Epithelial cell of proximal tubule (primary cell): ENCODE measurements around the gene ACOXL. TPM values are rescaled to one million over a fixed set of nuclear protein-coding genes. Genes with fewer than 3 reads are reported as not detected.

Experiments
- DNase-seq: peaks from one replicate; pipeline ENCODE4 v3.0.0-alpha.2; 2011; ENCODE audit warnings: low read depth
- H3K4me3 ChIP-seq: 2 replicates; pipeline ENCODE4 v1.5.1; 2011; ENCODE audit warnings: low read depth, mild to moderate bottlenecking, low read length
- CTCF ChIP-seq: conservative IDR thresholded peaks from 2 replicates; pipeline ENCODE4 v1.5.1; 2012; ENCODE audit warnings: low read depth, mild to moderate bottlenecking, low read length
- total RNA-seq: library from RNA; depleted of rRNA; stranded (reverse); fragments of >200 nt; gene quantifications from 2 replicates; pipeline ENCODE4 v1.2.3, GENCODE V29; 2015

ACOXL gene
- total RNA-seq, 1 donor from 2014 or later = 0.06 TPM

- no peak overlapping the region for H3K4me3 ChIP-seq
- DNase-seq = no peak
- TF ChIP-seq CTCF = no peak
Observed at GRCh38 chr2:110740747-110741349, 8.5 kb downstream of the ACOXL start.

GRCh38 chr2:110741491-110741980, 9.2 kb downstream of the ACOXL start:
- DNase-seq = no peak
- no peak for TF ChIP-seq CTCF
- H3K4me3 ChIP-seq = no peak overlapping the region

- no peak for TF ChIP-seq CTCF
- H3K4me3 ChIP-seq = no peak overlapping the region
- no peak for DNase-seq
Observed at GRCh38 chr2:110742412-110742811, 10.0 kb downstream of the ACOXL start.

- no peak for DNase-seq
- H3K4me3 ChIP-seq = no peak overlapping the region
- TF ChIP-seq CTCF = no peak
Observed at GRCh38 chr2:110743600-110743999, 11.2 kb downstream of the ACOXL start.

- TF ChIP-seq CTCF = no peak
- no peak for DNase-seq
- H3K4me3 ChIP-seq = no peak overlapping the region
Observed at GRCh38 chr2:110744429-110744828, 12.1 kb downstream of the ACOXL start.

- no peak for TF ChIP-seq CTCF
- DNase-seq = no peak
- no peak overlapping the region for H3K4me3 ChIP-seq
Observed at GRCh38 chr2:110745048-110745447, 12.7 kb downstream of the ACOXL start.
